ENCODE data around the gene VEGFB.

VEGFB gene

DNA sequence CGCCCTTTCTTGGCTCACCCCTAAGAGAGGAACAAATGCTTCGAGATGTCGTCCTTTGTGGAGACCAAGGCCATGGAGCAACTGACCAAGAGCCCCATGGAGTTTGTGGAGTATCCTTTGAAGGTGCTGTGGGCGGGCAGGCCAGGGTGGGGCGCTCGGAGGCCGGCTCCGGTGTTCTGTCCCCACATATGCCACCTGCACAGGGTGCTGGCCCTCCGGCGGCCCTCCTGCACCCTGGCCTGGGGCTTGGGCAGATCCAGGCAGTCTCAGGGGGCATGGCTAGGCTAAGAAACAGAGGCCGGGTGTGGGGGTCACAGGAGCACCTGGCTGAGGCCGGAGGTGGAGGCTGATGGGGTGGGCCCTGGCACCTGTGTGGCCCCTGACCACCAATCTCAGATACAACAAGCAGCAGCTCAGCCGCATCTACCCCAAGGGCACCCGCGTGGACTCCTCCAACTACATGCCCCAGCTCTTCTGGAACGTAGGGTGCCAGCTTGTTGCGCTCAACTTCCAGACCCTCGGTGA, 27.2 kb downstream of the VEGFB start:
- DNase-seq (ENCODE audit: low read depth in 2 of 2): no peak

DNA sequence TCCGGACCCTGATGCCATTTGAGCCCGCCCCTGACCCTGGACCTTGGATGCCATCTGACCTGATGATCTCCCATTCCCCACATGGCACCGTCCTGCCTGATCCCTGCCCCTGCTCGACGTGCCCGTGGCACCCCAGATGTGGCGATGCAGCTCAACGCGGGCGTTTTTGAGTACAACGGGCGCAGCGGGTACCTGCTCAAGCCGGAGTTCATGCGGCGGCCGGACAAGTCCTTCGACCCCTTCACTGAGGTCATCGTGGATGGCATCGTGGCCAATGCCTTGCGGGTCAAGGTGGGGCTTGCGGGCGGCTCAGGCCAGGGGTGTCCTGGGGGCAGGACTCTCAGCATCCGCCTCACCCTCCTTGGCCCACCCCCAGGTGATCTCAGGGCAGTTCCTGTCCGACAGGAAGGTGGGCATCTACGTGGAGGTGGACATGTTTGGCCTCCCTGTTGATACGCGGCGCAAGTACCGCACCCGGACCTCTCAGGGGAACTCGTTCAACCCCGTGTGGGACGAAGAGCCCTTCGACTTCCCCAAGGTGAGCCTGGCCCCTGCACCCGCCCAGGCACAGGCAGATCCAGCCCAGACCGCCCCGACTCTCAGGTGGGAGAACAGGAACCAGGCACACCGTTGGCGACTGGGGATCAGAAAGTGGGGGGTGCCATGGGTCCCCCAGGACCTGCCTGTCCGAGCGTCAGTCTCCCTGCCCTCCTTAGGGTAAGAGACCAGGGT, 28.1 kb downstream of the VEGFB start:
- no peak for DNase-seq (ENCODE audit: low read depth in 2 of 2)

DNA sequence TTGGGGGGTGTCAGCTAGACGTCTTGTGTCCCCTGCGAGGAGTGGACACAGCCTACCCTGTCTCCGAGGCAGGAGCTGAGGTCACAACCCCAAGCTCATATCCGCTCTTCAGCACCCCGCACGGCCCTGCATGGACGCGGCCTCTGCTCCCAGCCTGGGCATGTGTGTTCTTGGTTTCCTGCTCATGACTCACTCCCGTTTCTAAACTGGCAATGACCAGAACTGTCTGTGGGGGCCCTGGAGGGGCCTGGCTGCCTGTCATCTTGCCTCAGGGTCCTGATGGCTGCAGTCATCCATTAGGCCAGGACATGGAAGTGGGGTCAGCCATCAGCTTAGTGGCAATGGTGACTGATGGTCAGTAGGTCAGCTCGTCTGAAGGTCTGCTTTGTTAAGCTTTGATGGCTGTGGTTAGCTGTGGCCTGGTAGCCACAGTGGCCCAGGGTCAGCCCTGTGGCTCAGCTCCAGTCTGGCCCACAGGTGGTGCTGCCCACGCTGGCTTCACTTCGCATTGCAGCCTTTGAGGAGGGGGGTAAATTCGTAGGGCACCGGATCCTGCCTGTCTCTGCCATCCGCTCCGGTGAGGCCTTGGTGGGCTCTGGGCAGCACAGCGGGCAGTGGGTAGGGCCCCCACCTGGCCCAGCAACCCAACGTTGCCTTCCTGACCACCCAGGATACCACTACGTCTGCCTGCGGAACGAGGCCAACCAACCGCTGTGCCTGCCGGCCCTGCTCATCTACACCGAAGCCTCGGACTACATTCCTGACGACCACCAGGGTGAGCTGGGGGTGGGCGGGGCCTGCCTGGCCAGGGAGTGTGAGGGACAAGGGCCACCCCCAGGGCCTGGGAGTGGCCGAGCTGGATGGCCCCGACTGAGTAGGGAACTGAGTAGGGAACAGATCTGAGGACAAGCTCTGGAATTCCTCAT, 28.9 kb downstream of the VEGFB start:
- DNase-seq (ENCODE audit: low read depth in 2 of 2): no peak

DNA sequence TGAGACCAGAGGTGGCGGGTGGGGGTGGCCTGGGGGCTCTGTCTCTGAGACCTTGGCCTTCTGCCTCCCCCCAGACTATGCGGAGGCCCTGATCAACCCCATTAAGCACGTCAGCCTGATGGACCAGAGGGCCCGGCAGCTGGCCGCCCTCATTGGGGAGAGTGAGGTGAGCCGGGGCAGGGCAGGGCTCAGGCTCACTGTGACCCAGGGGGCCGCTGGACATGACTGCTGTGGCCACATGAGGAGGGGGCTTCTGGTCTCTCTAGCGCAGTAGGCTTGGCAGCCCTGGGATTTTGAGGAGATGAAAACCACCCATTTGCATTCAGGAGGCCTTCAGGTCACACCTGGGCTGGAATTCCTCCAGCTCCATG, 29.5 kb downstream of the VEGFB start:
- no peak for DNase-seq (ENCODE audit: low read depth in 2 of 2)

DNA sequence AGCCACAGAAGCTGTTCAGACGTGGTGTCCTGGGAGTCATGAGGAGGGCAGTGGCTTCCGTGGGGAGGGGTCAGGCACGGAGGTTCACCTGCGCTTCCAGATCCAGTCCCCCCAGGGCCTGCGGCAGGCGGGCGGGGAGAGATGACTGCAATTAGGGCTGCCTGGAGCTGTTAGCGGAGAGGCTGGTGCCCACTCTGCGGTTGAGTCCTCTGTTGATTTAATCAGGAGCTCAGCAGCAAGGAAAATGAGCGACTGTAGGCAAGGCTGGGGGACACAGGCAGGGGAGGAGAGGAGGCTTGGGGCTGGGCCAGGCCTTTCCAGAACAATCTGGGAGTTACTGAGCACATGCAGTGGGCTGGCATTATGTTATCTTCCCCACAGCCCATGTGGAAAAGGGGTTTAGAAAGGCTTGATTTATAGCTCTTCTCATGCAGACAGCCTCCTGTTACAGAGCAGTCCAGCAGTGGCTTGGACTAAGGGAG, 30.0 kb downstream of the VEGFB start:
- no peak for DNase-seq (ENCODE audit: low read depth in 2 of 2)

DNA sequence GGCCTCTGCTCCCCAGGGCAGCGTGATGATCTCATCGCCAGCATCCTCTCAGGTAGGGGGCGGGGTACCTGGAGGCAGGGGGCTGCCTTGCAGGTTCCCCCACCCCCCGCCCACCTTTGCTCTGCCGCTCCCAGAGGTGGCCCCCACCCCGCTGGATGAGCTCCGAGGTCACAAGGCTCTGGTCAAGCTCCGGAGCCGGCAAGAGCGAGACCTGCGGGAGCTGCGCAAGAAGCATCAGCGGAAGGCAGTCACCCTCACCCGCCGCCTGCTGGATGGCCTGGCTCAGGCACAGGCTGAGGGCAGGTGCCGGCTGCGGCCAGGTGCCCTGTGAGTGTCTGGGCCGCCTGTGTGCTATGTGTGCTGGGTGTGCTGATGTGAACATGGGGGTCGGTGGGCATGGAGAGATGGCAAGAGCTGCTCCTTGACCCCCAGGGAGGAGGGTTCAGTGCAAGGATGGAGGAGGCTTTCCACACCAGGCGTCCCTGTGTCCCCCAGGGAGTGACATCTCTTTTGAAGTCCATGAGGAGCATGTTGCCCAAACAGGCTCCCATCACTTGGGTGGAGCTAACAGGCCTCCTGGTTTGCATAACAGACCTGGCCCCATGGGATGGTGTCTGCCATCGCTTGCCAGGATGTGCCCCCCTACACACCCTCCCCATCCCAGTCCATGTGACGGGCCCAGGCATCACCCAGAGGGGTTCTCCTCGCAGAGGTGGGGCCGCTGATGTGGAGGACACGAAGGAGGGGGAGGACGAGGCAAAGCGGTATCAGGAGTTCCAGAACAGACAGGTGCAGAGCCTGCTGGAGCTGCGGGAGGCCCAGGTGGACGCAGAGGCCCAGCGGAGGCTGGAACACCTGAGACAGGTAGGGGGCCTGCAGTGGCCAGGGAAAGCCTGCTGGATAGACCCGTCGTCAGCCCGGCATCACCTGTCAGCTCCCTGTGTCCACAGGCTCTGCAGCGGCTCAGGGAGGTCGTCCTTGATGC, 31.1 kb downstream of the VEGFB start:
- DNase-seq (ENCODE audit: low read depth in 2 of 2): no peak

DNA sequence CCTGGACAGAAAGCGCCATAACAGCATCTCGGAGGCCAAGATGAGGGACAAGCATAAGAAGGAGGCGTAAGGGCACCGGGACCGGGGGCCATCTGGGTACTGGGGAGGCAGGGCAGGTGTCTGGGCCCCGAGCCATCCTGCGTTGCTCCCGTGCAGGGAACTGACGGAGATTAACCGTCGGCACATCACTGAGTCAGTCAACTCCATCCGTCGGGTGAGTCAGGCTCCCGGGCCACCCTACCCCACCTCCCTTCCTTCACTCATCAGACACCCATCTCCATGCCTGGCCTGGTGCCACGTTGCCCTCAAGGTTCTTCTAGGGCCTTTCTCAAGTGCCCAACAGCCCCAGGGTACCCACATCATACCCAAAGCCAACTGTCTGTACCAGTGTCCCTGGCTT, 32.0 kb downstream of the VEGFB start:
- no peak for DNase-seq (ENCODE audit: low read depth in 2 of 2)

DNA sequence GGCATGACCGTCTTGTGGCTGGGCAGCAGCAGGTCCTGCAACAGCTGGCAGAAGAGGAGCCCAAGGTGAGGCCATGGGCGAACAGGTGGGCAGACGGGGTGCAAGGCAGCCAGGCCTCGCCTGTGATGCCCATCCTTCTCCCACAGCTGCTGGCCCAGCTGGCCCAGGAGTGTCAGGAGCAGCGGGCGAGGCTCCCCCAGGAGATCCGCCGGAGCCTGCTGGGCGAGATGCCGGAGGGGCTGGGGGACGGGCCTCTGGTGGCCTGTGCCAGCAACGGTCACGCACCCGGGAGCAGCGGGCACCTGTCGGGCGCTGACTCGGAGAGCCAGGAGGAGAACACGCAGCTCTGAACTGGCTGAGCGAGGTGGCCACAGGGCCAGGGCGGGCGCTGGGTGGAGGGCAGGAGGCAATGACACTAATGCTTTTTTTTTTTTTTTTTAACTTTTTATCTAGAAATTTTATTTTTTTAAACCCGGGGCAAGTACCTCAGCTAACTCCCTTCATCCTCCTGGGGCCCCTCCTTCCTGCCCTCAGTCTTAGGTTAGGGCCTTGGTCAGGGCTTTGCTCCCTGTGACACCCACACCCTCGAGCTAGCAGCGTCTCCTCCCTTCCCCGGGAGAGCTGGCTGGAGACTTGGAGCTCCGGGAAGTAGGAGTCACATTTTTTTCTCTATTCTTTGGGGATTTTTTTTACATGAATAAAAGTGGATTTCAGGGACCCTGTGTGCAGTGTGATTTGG, 33.0 kb downstream of the VEGFB start:
- no peak for DNase-seq (ENCODE audit: low read depth in 2 of 2)

DNA sequence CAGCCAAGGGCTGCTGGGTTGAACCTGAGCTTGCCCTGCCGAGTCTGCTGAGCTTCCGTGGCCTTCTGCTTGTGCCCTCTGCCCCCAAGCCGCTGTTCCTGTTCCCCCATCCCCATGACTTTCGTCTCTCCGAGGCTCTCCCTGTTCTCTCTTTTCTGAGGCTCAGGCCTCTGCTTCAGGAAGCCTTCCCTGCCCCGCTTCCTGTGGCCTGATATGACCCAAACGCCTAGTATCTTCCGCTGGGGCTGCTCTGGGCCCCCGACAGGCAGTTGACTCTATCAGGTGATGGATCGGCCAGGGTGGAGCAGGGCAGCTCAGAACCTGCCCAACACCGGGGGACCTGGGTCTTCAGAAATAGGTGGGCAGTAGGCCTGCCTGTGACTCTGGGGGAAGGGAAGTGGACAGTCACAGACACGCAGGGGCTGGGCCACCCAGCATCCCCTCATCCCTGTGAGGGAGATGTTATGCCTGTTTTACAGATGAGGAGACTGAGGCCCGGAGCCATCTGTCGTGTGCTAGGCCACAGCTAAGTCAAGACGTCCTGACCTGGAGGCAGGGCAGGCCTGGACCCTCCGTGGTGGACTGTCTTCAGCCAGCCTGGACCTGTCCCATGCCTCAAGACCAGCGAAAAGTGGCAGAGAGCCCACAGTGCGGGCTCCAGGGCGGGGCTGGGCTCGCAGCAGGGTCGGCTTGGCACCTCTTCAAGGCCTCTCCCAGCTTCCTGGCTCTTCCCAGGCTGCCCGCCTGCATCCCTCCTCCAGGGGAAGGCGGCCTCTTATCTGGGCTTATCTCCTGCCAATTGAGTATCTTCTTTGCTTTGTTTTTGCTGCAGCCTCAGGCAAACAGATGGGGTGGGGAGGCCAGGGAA, 33.9 kb downstream of the VEGFB start:
- no peak for DNase-seq (ENCODE audit: low read depth in 2 of 2)

DNA sequence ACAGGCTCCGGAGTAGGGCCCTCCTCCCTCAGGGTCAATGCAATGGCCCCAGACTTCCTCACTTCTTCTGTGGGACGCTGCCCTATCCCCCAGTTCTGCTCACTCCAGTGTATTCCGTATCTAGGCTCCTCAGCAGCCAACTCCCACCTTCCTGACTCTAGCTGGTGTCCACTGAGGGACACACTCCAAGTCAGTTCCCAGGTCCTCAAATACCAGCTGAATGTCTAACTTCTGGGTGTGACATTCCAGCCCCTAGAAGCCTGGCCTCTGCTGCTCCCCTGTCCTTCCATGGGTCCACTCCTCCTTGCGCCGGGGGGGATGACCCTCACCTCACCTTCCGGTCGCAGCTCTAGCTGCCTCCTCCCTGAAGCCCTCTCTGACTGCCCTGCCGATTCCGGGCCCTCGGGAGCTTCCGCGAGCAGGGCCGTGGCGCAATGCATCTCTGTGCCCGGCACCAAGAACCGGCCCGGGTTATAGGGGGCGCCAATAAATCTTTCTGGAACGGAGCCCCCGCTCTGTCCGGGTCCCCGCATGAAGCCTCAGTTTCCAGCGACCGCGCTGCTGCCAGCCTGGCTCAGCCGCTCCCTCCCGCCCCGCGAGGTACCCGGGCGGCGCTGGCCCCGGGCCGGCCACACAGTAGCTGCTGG, 34.6 kb downstream of the VEGFB start:
- peak in 1 of 2 donors; percentile 45 for DNase-seq (ENCODE audit: low read depth in 2 of 2)

DNA sequence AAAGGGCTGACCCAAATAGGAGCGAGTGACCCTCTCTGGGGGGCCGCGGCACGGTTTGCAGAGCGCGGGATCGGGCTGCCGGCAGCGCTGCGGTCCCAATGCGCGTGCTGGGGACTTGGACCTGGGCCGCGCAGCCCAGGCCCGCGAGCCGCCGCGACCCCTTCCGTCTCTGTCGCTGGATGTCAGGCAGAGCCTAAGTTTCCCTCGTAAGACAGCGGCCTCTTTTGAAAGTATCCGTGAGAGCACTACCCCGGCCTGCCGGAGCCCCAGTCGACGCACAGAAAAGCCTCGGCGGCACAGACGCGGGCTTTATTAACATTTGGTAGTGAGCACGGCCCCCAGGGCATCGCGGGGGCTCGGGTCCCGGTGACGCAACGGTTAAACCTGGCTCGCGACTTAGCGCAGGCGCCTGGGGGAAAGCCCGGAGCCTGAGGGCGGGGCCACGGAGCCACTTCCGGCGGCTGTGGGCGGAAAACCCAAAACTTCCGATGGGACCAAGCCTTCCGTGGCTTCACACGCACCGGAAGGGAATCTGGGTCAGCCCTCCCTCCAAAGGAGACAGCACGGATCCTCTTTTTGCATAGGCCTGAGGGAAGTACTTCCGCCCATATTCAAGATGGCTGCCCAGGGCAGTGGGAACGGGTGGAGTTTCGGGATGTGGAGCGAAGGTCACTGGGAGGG, 35.3 kb downstream of the VEGFB start:
- DNase-seq (ENCODE audit: low read depth in 2 of 2): peak; percentile 96 to 98

DNA sequence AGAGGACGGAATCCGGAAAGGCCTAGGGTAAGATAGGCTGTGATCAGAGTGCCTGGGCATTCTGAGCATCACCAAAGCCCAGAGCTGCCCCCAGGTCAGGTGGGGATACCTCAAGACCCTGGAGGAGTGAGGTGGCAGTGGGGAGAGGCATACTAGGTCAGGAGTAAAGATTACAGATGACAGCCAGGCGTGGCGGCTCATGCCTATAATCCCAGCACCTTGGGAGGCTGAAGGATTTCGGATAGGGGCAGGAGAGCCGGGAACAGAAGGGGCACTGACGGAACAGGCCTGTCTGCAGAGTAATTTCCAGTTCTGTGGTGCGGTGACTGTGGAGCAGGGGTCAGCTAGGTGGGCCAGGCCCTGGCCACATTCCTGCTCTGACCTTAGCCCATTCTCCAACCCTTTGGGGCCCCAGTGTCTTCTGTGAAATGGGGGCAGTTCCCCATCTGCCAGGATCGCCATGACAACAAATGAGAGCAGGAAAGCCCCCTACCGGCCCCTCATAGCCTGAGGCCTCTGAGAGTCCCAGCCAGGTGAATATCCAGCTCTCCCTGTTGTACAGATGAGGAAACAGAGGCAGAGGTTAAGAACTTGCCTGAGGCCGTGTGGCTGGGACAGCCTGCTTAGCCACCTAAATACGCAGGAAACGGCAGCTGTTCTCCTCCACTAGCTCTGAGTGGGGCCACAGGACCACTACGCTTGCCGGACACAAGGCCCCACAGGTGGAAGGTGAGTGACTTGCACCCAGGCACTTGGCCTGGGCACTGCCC, 40.8 kb downstream of the VEGFB start:
- no peak for DNase-seq (ENCODE audit: low read depth in 2 of 2)

DNA sequence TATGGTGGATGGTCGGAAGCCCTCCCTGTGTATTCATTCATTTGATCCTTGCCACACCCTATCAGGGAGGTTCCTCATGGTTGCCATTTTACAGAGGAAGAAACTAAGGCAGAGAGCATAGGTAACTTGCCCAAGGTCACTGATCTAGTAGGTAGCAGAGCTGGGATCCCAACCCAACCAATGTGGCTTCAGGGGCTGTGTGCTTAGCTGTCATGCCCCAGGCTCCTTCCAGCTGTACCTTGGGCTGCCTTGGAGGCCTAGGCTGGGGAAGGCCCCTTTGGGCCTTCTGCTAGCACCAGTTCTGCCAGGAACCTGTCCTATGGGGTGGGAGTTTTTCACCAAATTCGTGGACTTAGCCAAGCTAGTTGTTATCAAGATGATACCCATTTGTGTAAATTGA, 41.5 kb downstream of the VEGFB start:
- DNase-seq (ENCODE audit: low read depth in 2 of 2): no peak

DNA sequence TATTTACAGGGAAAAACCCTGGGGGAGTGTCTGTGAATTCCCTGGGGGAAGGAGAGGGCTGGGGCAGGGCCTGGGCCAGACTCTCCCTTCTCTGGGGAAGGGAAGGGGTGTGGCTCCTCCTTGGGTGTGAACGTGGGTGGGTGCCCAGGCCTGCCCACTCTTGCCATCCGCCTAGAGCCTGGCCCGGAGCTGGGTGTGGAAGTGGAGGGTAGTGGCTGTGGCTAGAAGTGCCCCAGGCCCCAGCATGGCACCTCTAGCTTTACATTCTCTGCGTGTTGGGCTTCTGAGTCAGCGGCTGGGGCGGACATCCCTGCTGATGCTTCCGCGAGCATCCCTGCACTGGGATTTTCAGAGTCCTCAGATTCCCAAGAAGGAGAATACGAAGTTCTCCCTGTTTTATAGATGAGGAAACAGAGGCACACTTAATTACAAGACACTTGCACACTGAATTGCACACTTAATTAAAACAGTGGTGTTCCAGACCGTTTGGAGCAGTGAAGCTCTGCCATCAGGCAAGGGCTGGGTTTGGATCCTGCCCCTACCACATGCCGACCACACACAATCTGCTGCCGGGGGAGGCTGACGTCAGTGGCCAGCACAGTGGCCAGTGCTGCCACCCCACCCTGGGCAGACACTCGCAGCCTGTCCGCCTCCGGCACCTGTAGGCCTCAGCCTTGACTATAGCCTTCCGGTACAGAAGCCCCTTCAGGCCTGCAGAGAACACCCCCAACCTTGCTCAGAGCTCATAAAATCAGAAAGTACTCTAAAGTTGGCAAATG, 42.5 kb downstream of the VEGFB start:
- no peak for DNase-seq (ENCODE audit: low read depth in 2 of 2)

DNA sequence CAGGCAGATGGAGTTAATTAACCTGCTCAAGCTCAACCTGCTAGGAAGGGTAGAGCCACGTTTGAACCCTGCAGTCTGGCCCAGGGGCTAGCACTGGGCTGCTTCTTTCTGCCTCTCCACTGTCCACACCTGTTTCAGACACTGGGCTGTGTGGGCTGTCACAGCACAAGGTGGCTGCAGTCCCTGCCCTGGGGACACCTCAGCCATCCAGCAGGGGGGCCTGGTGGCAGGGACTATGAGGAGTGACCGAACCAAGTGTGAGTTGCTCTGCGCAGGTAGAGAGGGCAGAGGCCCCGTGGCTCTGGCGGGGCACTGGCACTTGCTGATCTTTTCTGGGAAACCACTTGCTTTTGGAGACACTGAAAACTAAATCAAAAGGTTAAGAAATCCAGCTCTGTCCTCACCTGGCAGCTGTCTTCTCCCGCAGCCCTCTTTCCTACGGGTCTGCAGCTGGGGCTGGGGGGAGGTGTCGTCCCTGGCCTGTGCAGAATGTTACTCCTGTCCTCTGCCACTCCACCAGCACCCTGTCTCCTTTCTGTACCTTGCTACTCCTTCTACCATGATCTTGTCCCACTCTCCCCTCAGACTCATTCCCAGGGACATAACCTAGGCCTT, 44.3 kb downstream of the VEGFB start:
- no peak for DNase-seq (ENCODE audit: low read depth in 2 of 2)

DNA sequence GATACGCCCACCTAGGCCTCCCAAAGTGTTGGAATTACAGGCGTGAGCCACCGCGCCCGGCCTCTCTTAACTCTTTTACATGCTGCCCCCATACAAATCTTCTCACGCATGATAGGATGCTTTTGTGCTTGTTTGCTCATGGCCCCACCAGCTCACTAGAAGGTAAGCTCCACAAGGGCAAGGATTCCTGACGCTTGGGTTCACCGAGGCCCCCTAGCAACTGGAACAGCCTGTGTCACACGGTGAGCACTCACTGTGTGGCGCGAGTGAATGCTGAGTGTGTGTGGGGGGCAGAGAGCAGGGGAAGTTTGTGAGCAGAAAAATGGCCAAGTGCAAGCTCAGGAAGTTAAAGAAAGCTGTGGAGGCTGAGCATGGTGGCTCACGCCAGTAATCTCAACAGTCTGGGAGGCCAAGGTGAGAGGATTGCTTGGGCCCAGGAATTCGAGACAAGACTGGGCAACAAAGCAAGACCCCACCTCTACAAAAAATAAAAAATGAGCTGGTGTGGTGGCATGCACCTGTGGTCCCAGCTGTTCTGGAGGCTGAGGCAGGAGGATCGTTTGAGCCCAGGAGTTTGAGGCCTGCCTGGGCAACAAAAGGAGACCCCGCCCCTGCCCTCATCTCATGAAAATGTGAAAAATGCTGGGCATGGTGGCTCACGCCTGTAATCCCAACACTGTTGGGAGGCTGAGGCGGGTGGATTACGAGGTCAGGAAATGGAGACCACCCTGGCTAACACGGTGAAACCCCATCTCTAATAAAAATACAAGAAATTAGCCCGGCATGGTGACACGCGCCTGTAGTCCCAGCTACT, 47.8 kb downstream of the VEGFB start:
- DNase-seq (ENCODE audit: low read depth in 2 of 2): no peak

Data from stimulated activated CD8-positive, alpha-beta memory T cell treated with anti-CD3 and anti-CD28 coated beads, Interleukin-2, amount 100 ng/mL, for 48 hours (primary cell).